ENCODE results near the gene TPST2. TPM values are rescaled to one million over a fixed set of nuclear protein-coding genes. Genes with fewer than 3 reads are reported as not detected.

TPST2 gene
- total RNA-seq, 4 donors from 2014 or later, result 32.3 to 110 (median 65.4) TPM

GRCh38 chr22:26556904-26557303 lies 33.0 kb downstream of the TPST2 start:
- Histone ChIP-seq H3K27ac (peak overlapping the region; percentile 84 to 92 (median 88)), H3K4me1 (peaks cover 58 to 74% of the 10 kb centered on the region in 2 donors), H3K4me3 (no peak overlapping the region), H3K27me3 (no peaks in the 10 kb centered on the region), H3K9me3 (no peaks in the 10 kb centered on the region), H3K36me3 (no peaks in the 10 kb centered on the region)
- ATAC-seq, result no peak
- intact Hi-C loops (cut with DNase I; ENCODE audit: low total_unique reads) (no loop called here), in situ Hi-C loops (cut with MboI; ENCODE audit: low sequenced_read_pairs in 4 of 4) (no loop called here)
- peak; percentile 32 to 53 for DNase-seq
- TF ChIP-seq CTCF (IDR thresholded peaks at IDR 0.05 in 4 of 5, conservative IDR thresholded peaks at IDR 0.05 in 1 of 5), result no peak
- no peak for TF ChIP-seq POLR2A (IDR thresholded peaks at IDR 0.05)

- in situ Hi-C loops (cut with MboI; ENCODE audit: low sequenced_read_pairs in 4 of 4), result no loop called here
- DNase-seq (no peak), ATAC-seq (no peak)
- H3K27me3 ChIP-seq, result no peaks in the 10 kb centered on the region
- H3K9me3 ChIP-seq, result no peaks in the 10 kb centered on the region
- intact Hi-C loops (cut with DNase I; ENCODE audit: low total_unique reads), result no loop called here
- no peaks in the 10 kb centered on the region for H3K36me3 ChIP-seq
- H3K27ac ChIP-seq, result peak overlapping the region; percentile 84 to 92 (median 88)
- peaks cover 64 to 70% of the 10 kb centered on the region in 2 donors for H3K4me1 ChIP-seq
- TF ChIP-seq POLR2A (IDR thresholded peaks at IDR 0.05) (no peak), CTCF (IDR thresholded peaks at IDR 0.05 in 4 of 5, conservative IDR thresholded peaks at IDR 0.05 in 1 of 5) (no peak)
- H3K4me3 ChIP-seq, result no peak overlapping the region
These were observed 34.5 kb downstream of the TPST2 start for GRCh38 chr22:26555478-26555877.

- in situ Hi-C loops (cut with MboI; ENCODE audit: low sequenced_read_pairs in 4 of 4), result no loop called here
- TF ChIP-seq CTCF (IDR thresholded peaks at IDR 0.05 in 4 of 5, conservative IDR thresholded peaks at IDR 0.05 in 1 of 5), result no peak
- no peak for TF ChIP-seq POLR2A (IDR thresholded peaks at IDR 0.05)
- Histone ChIP-seq H3K9me3 (no peaks in the 10 kb centered on the region), H3K4me3 (no peak overlapping the region), H3K27me3 (no peaks in the 10 kb centered on the region), H3K27ac (peak overlapping the region; percentile 84 to 92 (median 88)), H3K4me1 (peaks cover 68 to 70% of the 10 kb centered on the region in 2 donors), H3K36me3 (no peaks in the 10 kb centered on the region)
- DNase-seq (no peak), ATAC-seq (no peak)
- intact Hi-C loops (cut with DNase I; ENCODE audit: low total_unique reads), result no loop called here
These were observed 35.0 kb downstream of the TPST2 start for GRCh38 chr22:26554956-26555355.

- DNase-seq (no peak), ATAC-seq (peak; percentile 17 to 24)
- intact Hi-C loops (cut with DNase I; ENCODE audit: low total_unique reads) (no loop called here), in situ Hi-C loops (cut with MboI; ENCODE audit: low sequenced_read_pairs in 4 of 4) (no loop called here)
- Histone ChIP-seq H3K9me3 (no peaks in the 10 kb centered on the region), H3K27ac (peak overlapping the region; percentile 84 to 92 (median 88)), H3K4me1 (peaks cover 60 to 65% of the 10 kb centered on the region in 2 donors), H3K4me3 (no peak overlapping the region), H3K36me3 (no peaks in the 10 kb centered on the region), H3K27me3 (no peaks in the 10 kb centered on the region)
- TF ChIP-seq CTCF (IDR thresholded peaks at IDR 0.05 in 4 of 5, conservative IDR thresholded peaks at IDR 0.05 in 1 of 5), result no peak
- TF ChIP-seq POLR2A (IDR thresholded peaks at IDR 0.05), result no peak
These were observed 36.7 kb downstream of the TPST2 start for GRCh38 chr22:26553056-26553752.
